ENCODE measurements around the gene ZBTB1.

ZBTB1 gene, protein sequence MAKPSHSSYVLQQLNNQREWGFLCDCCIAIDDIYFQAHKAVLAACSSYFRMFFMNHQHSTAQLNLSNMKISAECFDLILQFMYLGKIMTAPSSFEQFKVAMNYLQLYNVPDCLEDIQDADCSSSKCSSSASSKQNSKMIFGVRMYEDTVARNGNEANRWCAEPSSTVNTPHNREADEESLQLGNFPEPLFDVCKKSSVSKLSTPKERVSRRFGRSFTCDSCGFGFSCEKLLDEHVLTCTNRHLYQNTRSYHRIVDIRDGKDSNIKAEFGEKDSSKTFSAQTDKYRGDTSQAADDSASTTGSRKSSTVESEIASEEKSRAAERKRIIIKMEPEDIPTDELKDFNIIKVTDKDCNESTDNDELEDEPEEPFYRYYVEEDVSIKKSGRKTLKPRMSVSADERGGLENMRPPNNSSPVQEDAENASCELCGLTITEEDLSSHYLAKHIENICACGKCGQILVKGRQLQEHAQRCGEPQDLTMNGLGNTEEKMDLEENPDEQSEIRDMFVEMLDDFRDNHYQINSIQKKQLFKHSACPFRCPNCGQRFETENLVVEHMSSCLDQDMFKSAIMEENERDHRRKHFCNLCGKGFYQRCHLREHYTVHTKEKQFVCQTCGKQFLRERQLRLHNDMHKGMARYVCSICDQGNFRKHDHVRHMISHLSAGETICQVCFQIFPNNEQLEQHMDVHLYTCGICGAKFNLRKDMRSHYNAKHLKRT

DNA sequence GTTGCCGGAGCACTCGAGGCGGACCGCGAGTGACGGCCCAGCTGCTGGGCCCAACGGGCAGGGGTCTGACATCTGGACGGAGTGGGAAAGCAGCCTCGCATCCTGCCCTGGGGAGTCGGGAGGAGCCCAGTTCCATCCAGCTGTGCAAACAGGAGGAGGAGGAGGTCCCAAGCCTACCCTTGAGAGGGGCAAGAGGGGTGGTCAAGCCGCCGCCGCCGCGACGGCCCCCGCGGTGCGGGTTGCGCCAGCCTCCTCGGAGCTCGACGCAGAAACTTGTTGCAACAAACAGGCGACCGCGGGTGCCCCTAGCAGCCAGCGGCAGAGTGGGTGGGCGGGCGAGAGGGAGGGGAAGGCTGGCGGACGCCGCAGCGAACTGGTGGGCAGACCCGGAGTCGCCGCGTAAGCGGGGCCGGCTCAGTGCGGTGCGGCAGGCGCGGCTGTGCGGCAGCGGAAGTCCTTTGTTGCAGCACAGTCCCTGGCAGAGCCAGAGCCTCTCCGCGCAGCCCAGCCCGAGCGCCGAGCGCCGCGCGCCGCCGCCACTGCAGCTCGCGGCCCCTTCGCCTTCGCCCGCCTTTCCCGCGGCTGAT lies at the start of gene ZBTB1:
Gene ZBTB1 (plus strand): TSS at position 461 of the 587 bp plus-strand sequence. CDS start 16,735 bp downstream, outside the sequence.
- DNase-seq (ENCODE audit: low spot score) = peak; percentile 85

GRCh38 chr14:64459405-64460136 lies 45.0 kb upstream of the ZBTB1 start:
- no peak for DNase-seq (ENCODE audit: low spot score)

DNA sequence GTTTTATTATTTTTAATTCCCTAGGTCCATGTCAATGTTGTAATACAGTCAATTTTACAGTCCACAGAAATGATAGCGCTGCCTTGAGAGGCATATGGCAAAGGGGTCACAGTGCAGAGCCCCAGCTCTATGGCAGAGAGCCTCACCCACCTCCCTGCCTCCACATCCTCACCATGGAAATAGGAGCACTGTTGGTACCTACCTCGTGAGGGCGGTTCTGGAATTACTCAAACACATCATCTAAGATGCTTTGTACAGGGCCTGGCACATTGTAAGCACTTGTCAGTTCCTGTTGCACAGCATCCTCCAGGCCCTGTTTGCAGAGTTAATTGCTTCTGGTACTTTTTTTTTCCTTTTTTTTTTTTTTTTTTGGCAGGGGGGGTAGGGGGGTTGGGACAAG lies 43.3 kb upstream of the ZBTB1 start:
- DNase-seq (ENCODE audit: low spot score) = no peak

GRCh38 chr14:64463195-64463594 lies 41.4 kb upstream of the ZBTB1 start:
- no peak for DNase-seq (ENCODE audit: low spot score)

GRCh38 chr14:64463873-64464272 lies 40.7 kb upstream of the ZBTB1 start:
- no peak for DNase-seq (ENCODE audit: low spot score)

DNA sequence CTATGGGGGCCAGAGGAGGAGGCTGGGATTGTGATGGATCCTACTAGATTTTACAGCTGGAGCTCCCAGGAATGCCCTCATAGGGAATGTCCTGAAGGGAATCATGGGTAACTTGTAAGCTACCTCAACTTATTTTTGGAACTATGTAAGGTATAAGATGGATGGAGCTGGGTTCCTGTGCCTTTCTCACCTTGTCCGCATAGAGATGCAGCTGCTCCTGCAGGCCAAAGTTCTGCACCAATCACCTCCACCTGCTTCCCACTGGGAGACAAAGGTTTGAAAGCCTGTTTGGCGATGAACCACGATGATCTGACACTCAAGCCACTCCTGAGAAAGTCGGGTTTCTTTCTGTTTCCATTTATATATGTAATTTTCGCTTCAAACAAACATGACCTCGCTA lies 39.9 kb upstream of the ZBTB1 start:
- DNase-seq (ENCODE audit: low spot score) = no peak

DNA sequence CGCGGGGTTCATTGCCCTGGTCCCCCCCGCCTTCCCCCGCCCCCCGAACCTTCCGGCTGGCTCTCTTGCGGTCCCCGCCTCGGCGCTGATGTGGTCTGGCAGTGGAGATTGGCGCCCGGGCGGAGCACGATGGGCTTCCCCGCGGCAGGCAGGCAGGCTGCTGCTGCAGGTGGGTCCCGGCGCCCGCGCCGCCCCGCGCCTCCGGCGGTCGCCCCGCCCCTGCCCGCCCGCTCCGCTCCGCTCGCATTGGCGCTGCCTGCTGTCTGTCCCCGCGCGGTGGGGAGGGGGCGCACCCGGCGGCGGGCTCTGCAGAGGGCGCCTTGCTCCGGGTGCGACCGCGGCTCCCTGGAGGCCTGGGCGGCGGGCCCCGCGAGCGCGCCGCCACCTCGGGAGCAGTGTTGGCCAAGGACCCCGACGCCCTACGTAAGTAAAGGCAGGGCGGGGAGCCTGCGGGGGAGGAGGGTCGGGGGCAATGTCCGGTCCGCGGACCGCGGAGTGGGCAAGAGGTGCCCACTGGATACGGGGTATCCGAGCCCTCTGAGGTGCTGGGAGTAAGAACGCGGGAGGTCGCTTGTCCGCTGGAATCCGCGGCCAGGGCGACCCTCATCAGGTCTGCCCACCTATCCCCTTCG lies 39.3 kb upstream of the ZBTB1 start, which contains the start of gene AKAP5:
Gene AKAP5 (plus strand): TSS at position 309 of the 632 bp plus-strand sequence. CDS start 2,896 bp downstream, outside the sequence.
- peak; percentile 40 for DNase-seq (ENCODE audit: low spot score)

DNA sequence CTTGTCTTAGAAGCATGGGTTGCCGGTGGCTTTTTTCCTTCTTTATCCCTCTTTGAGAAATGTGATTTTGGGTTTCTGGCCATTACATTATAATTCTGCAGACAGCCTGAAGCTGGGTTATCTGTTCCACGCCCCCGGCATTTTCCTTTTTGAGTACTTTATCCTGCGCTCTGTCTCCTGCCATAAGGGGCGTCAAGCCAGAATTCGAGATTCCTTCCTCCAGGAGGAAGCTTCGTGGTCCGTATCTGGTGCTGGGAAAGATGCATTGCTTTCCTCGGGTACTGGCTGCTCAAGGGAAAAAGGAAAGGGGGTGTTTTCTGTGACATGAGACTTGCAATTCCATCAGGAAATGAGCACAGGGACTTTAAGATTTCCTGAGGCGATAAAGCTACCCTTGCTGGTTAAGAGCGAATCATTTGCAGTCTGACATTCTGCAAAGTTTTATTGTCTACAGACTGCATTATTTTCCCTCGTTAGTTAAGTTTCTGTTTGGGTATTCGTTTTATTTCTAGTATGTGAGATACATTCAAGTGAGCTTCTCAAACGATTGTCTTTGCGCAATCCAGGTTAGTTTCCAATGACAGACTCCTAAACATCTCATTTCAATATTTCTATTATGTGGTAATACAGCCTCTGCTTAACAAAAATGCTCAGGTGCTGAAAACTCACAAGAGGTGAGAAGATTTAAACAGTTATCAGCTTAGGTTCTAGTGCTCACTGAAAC lies 38.6 kb upstream of the ZBTB1 start:
- peak; percentile 62 for DNase-seq (ENCODE audit: low spot score)

GRCh38 chr14:64467101-64467500 lies 37.5 kb upstream of the ZBTB1 start:
- DNase-seq (ENCODE audit: low spot score) = no peak

GRCh38 chr14:64467566-64467965 lies 37.0 kb upstream of the ZBTB1 start:
- no peak for DNase-seq (ENCODE audit: low spot score)

GRCh38 chr14:64468451-64468850 lies 36.1 kb upstream of the ZBTB1 start:
- DNase-seq (ENCODE audit: low spot score) = no peak

DNA sequence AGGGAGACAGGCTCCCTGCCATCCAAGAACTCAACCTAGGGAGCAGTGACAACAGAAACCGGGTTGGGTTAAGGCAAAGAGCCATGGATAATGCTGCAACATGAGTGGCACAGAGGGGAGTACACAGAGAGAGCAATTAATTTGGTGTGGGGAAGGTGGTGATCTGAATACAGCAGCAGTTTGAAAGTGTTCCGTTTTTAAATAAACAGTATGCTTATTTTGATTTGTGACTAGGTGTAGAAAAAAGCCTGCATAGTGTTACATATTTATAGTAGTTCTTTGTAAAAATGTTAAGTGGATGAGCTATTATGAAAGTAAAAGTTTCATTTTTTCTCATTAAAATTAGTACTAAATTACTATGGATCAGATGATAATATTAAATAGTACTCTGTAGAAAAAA lies 30.5 kb upstream of the ZBTB1 start:
- DNase-seq (ENCODE audit: low spot score) = no peak

GRCh38 chr14:64474698-64475097 lies 29.9 kb upstream of the ZBTB1 start:
- DNase-seq (ENCODE audit: low spot score) = no peak

DNA sequence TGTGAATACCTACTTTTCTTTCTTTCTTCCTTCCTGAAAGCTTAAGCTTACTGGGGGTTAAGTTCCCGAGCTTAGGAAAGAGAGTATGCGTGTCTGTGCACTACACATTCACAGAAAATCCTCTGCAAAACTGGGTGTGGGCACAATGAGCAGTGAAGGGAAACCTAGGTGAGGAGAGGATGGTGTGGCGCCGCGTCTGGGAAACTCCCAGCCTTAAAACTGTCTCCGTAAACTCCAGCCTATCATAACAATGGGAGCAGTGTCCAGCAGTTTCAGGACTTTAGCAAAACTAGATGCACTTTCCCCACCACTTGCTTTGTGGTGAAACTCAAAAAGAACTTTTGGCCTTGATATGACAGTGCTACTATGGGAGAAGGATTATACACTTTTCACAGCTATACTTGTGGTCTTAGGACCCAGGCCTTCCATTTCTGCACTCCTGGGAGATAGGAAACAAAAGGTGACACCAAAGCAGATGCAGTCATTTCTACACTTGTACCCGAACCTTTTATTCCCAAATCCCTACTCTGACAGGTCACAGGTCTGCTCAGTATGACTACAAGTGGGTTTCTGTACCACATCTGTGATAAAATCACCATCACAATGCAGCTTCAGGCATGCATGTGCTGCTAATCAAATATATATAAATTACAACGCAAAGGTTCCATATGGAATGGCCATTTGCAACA lies 28.8 kb upstream of the ZBTB1 start:
- no peak for DNase-seq (ENCODE audit: low spot score)

- no peak for DNase-seq (ENCODE audit: low spot score)
These were observed 28.1 kb upstream of the ZBTB1 start for GRCh38 chr14:64476438-64476837.

DNA sequence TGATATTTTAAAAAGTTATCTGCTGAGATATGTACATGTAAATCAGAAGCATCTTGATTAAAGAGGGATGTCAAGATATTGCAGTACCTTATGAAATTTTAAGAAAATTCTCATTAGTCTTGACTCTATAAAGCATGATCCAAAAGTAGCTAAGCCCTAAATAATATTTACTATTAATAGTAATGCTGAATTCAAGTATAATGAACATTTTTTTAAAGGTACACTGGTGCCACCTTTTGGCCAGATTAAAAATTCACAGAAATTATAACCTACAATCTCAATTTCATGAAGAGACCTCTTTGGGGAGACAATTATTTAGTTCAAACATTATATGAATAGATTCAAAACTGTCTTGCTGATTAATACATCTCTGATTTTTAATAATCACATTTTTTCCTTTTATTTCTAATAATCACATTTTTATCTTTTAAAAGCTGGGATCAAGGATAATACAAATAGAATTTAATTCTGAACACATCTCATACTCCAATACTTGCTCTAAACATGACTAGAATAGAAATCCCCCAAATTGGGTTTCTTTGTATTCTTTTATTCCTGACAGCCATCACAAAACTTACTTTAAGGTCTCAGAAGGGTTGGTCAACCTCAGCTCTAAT lies 25.8 kb upstream of the ZBTB1 start:
- peak; percentile 35 for DNase-seq (ENCODE audit: low spot score)

- DNase-seq (ENCODE audit: low spot score) = no peak
These were observed 15.9 kb upstream of the ZBTB1 start for GRCh38 chr14:64488590-64489099.

GRCh38 chr14:64491637-64492036 lies 12.9 kb upstream of the ZBTB1 start:
- no peak for DNase-seq (ENCODE audit: low spot score)

DNA sequence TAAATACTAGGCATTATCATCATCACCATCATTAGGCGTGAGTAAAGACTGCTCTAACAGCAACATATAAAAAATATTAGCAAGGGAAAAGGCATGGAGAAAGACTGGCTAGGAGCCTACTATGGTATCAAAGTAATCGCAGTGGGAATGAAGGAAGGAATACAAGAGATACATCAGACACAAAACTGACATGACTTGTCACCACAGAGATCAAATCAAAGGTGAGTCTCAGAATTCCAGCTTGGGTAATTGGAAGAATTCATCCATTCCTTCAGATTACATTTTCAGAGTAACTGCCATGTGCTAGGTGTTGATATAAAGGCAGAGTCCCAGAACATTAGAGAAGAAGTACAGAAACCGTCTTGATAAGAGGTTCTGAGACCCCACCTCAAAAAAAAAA lies 11.1 kb upstream of the ZBTB1 start:
- no peak for DNase-seq (ENCODE audit: low spot score)

- no peak for DNase-seq (ENCODE audit: low spot score)
These were observed 9.3 kb upstream of the ZBTB1 start for GRCh38 chr14:64495252-64495651.
